ENCODE results near the gene FAM107B.

DNA sequence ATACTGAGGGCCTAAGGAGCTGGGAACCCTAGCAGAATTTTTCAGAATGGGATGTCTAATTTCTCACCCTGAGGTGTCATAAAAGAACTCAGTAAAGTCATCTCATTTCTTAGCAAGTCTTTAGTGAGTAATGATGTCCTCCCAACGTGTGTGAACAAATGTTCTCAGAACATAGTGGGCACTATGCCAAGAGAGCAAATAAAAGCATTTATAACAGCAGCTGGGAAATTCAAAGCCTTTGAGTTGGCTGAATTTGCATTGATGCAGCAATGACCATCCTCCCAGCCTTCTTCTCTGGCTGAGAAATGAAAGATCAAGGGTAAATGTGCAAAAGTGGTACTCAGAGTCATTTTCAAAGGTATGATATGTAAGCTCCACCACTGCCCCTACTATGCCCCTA is 109.4 kb downstream of the FAM107B start:
- TF ChIP-seq EZH2 (IDR thresholded peaks at IDR 0.05; ENCODE audit: insufficient read depth, poor library complexity, severe bottlenecking) (no peak), EZH2phosphoT487 (IDR thresholded peaks at IDR 0.05; ENCODE audit: insufficient read depth, low read depth) (no peak)

Data from GM23248 (cell line).